Bladder microvascular endothelial cell (primary cell): ENCODE results near the gene IL13RA2. TPM values are rescaled to one million over a fixed set of nuclear protein-coding genes. Genes with fewer than 3 reads are reported as not detected.

Experiments
- total RNA-seq: library from RNA; depleted of rRNA; stranded (reverse); fragments of >200 nt; gene quantifications from 2 replicates; pipeline ENCODE4 v1.2.3, GENCODE V29; 2014

IL13RA2 gene, protein sequence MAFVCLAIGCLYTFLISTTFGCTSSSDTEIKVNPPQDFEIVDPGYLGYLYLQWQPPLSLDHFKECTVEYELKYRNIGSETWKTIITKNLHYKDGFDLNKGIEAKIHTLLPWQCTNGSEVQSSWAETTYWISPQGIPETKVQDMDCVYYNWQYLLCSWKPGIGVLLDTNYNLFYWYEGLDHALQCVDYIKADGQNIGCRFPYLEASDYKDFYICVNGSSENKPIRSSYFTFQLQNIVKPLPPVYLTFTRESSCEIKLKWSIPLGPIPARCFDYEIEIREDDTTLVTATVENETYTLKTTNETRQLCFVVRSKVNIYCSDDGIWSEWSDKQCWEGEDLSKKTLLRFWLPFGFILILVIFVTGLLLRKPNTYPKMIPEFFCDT
- 0.97 and 2.7 TPM in 2 replicates for total RNA-seq

DNA sequence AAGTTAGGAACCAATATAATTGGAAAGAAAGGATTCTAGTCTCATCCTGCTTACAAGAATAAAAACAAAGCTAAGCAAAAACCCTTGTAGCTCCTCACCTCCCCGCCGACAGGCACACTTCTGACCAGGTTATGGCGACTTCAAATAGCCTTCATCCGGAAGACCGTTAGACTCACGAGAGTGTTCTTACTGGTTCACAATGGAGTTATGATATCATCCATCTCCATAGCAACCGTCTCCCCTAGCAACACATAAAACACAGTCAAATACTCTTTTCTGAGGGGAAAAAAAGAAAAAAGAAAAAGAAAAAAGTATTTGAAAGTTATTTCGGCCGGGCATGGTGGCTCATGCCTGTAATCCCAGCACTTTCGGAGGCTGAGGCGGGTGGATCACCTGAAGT, at the start of gene IL13RA2:
TSS of gene IL13RA2 (minus strand) at position 162 of the 400 bp plus-strand sequence. CDS start 347 bp downstream, outside the sequence.

Other genes starting within 250 kb of the IL13RA2 start
- not detected in 2 replicates for gene RBMXL3, start 171.8 kb upstream of the IL13RA2 start, total RNA-seq
- gene LRCH2, start 216.5 kb upstream of the IL13RA2 start, total RNA-seq = 2.9 and 11.2 TPM in 2 replicates